Activated CD4-positive, alpha-beta T cell treated with anti-CD3 and anti-CD28 coated beads, Interleukin-2, amount 50 U/mL, for 24 hours (primary cell): ENCODE measurements around the gene MS4A8.

Experiments used
- DNase-seq, 2 donors: peaks; one replicate each; pipeline ENCODE4 v3.0.0-alpha.2; 2020; ENCODE audit warnings: low read depth in 1 of 2, low spot score in 1 of 2

Gene MS4A8

GRCh38 chr11:60762851-60763691, 63.7 kb downstream of the MS4A8 start:
- no peak for DNase-seq

GRCh38 chr11:60763692-60764369, 64.4 kb downstream of the MS4A8 start:
- DNase-seq = no peak

- no peak for DNase-seq
These were observed 65.5 kb downstream of the MS4A8 start for GRCh38 chr11:60764879-60765278.

- DNase-seq = no peak
These were observed 65.9 kb downstream of the MS4A8 start for GRCh38 chr11:60765355-60765754.
